ENCODE results near the gene PRKAG2.

The PRKAG2 gene

DNA sequence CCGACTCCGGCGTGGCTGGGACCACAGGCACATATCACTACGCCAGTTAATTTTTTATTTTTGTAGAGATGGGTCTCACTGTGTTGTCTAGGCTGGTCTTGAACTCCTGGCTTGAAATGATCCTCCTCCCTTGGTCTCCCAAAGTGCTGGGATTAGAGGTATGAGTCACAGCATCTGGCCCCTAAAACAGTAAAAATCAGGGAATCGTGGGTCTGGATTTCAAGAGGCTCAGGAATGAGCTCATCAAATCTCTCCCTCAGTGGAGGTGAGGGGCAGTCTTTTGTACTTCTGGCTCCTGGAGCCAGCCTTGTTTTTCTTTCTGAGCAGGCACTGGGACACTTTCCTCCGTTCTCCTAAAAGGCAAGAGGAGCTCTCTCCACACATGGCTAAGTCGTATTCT, 325.1 kb downstream of the PRKAG2 start:
- no peaks in the 10 kb centered on the region for H3K9me2 ChIP-seq (replicated peaks; ENCODE audit: low read depth, low read length)
- no peak overlapping the region for H3K4me3 ChIP-seq (ENCODE audit: low read length, poor library complexity, severe bottlenecking)
- H3K79me2 ChIP-seq (ENCODE audit: insufficient read depth, low read length) = no peaks in the 10 kb centered on the region
- H3K9ac ChIP-seq (ENCODE audit: low read depth, low read length, poor library complexity, severe bottlenecking) = no peak overlapping the region
- TF ChIP-seq, protein P1, sequence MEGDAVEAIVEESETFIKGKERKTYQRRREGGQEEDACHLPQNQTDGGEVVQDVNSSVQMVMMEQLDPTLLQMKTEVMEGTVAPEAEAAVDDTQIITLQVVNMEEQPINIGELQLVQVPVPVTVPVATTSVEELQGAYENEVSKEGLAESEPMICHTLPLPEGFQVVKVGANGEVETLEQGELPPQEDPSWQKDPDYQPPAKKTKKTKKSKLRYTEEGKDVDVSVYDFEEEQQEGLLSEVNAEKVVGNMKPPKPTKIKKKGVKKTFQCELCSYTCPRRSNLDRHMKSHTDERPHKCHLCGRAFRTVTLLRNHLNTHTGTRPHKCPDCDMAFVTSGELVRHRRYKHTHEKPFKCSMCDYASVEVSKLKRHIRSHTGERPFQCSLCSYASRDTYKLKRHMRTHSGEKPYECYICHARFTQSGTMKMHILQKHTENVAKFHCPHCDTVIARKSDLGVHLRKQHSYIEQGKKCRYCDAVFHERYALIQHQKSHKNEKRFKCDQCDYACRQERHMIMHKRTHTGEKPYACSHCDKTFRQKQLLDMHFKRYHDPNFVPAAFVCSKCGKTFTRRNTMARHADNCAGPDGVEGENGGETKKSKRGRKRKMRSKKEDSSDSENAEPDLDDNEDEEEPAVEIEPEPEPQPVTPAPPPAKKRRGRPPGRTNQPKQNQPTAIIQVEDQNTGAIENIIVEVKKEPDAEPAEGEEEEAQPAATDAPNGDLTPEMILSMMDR (conservative IDR thresholded peaks at IDR 0.05; ENCODE audit: low read length) = no peak
- TF ChIP-seq EZH2phosphoT487 (IDR thresholded peaks at IDR 0.05; ENCODE audit: borderline replicate concordance) = no peak
- no peaks in the 10 kb centered on the region for H4K20me1 ChIP-seq (ENCODE audit: insufficient read depth, low read length, poor library complexity, severe bottlenecking)
- no peaks in the 10 kb centered on the region for H3K36me3 ChIP-seq (ENCODE audit: insufficient read depth, low read length)
- H3F3A ChIP-seq (ENCODE audit: low read depth) = no peaks in the 10 kb centered on the region
- H3K4me2 ChIP-seq (ENCODE audit: low read depth, low read length, poor library complexity, severe bottlenecking) = no peak overlapping the region
- peaks cover 6% of the 10 kb centered on the region for H3K4me1 ChIP-seq (ENCODE audit: insufficient read depth, low read length, poor library complexity, severe bottlenecking)
- H2AFZ ChIP-seq (ENCODE audit: low read length) = no peak overlapping the region
- no peaks in the 10 kb centered on the region for H3K9me3 ChIP-seq (ENCODE audit: insufficient read depth, low read depth, low read length)
- H3K27me3 ChIP-seq (ENCODE audit: insufficient read depth, low read length, poor library complexity, severe bottlenecking) = no peaks in the 10 kb centered on the region

DNA sequence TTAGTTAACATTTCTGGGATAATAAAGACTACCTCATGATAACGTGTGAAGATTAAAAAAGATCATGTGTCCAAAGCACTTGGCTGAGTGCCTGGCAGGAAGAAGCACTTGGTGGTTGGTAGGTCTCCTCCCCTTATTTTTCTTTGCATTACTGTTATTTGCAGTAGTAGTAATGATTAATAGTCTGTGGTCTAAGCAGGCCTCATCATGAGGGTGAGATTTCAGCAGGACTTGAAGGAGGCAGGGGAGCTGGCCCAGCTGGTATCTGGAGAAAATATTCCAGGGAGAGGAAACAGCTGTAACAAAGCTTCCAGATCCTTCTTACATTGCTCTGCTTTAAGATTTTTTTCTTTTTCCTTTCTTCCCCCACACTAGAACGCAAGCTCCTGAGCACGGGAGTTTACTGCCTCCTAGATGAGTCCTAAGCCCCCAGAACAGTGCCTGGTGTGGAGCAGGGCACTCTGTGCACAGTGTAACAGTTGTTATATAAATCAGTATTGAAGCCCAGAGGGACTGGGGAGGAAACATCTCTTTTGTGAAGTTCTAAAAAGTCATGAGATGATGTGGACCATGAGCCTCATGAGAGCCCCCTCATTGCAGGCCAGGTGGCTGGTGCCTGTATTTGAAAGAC, 326.1 kb downstream of the PRKAG2 start:
- Histone ChIP-seq H4K20me1 (ENCODE audit: insufficient read depth, low read length, poor library complexity, severe bottlenecking) (no peaks in the 10 kb centered on the region), H3K9ac (ENCODE audit: low read depth, low read length, poor library complexity, severe bottlenecking) (no peak overlapping the region), H3K9me2 (replicated peaks; ENCODE audit: low read depth, low read length) (no peaks in the 10 kb centered on the region), H3K4me2 (ENCODE audit: low read depth, low read length, poor library complexity, severe bottlenecking) (no peak overlapping the region), H2AFZ (ENCODE audit: low read length) (no peak overlapping the region), H3K4me1 (ENCODE audit: insufficient read depth, low read length, poor library complexity, severe bottlenecking) (peaks cover 6% of the 10 kb centered on the region), H3K4me3 (ENCODE audit: low read length, poor library complexity, severe bottlenecking) (no peak overlapping the region), H3K79me2 (ENCODE audit: insufficient read depth, low read length) (no peaks in the 10 kb centered on the region), H3F3A (ENCODE audit: low read depth) (no peaks in the 10 kb centered on the region), H3K27me3 (ENCODE audit: insufficient read depth, low read length, poor library complexity, severe bottlenecking) (no peaks in the 10 kb centered on the region), H3K9me3 (ENCODE audit: insufficient read depth, low read depth, low read length) (no peaks in the 10 kb centered on the region), H3K36me3 (ENCODE audit: insufficient read depth, low read length) (no peaks in the 10 kb centered on the region)
- TF ChIP-seq, protein P1 (conservative IDR thresholded peaks at IDR 0.05; ENCODE audit: low read length) = no peak
- TF ChIP-seq EZH2phosphoT487 (IDR thresholded peaks at IDR 0.05; ENCODE audit: borderline replicate concordance) = no peak

DNA sequence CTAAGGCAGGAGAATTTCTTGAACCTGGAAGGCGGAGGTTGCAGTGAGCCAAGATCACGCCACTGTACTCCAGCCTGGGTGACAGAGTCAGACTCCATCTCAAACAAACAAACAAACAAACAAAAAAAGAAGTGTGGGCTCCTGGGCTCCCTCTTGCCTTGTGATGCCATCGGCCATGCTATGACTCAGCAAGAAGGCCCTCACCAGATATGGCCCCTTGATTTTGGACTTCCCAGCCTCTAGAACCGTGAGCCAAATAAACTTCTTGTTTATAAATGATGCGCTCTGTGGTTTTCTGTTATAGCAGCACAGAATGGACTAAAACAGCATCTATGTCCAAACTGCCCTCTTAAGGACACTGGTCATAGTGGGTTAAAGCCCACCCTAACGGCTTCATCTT, 327.3 kb downstream of the PRKAG2 start:
- Histone ChIP-seq H4K20me1 (ENCODE audit: insufficient read depth, low read length, poor library complexity, severe bottlenecking) (no peaks in the 10 kb centered on the region), H3K9ac (ENCODE audit: low read depth, low read length, poor library complexity, severe bottlenecking) (no peak overlapping the region), H3K9me3 (ENCODE audit: insufficient read depth, low read depth, low read length) (no peaks in the 10 kb centered on the region), H3K9me2 (replicated peaks; ENCODE audit: low read depth, low read length) (no peaks in the 10 kb centered on the region), H3K4me2 (ENCODE audit: low read depth, low read length, poor library complexity, severe bottlenecking) (no peak overlapping the region), H3F3A (ENCODE audit: low read depth) (no peaks in the 10 kb centered on the region), H3K79me2 (ENCODE audit: insufficient read depth, low read length) (no peaks in the 10 kb centered on the region), H3K27me3 (ENCODE audit: insufficient read depth, low read length, poor library complexity, severe bottlenecking) (no peaks in the 10 kb centered on the region), H2AFZ (ENCODE audit: low read length) (no peak overlapping the region), H3K4me3 (ENCODE audit: low read length, poor library complexity, severe bottlenecking) (no peak overlapping the region), H3K4me1 (ENCODE audit: insufficient read depth, low read length, poor library complexity, severe bottlenecking) (peaks cover 6% of the 10 kb centered on the region), H3K36me3 (ENCODE audit: insufficient read depth, low read length) (no peaks in the 10 kb centered on the region)
- TF ChIP-seq, protein P1 (conservative IDR thresholded peaks at IDR 0.05; ENCODE audit: low read length) = no peak
- no peak for TF ChIP-seq EZH2phosphoT487 (IDR thresholded peaks at IDR 0.05; ENCODE audit: borderline replicate concordance)
